GM19468 (cell line): Measurements from ENCODE around the gene RPSA.
"Not testable (repeated sequence)": the region's sequence is repeated elsewhere in the genome, so short reads cannot be mapped to it uniquely, and the experiment has no call there.

Experiments
- ATAC-seq: cut with Tn5 transposase; IDR thresholded peaks from one replicate; pipeline ENCODE4 v1.9.1; 2021; ENCODE audit warnings: mild to moderate bottlenecking, moderate library complexity, moderate number of reproducible peaks; ENCODE audit not compliant: unreplicated experiment; ENCODE audit errors: extremely low read depth

Gene RPSA

DNA sequence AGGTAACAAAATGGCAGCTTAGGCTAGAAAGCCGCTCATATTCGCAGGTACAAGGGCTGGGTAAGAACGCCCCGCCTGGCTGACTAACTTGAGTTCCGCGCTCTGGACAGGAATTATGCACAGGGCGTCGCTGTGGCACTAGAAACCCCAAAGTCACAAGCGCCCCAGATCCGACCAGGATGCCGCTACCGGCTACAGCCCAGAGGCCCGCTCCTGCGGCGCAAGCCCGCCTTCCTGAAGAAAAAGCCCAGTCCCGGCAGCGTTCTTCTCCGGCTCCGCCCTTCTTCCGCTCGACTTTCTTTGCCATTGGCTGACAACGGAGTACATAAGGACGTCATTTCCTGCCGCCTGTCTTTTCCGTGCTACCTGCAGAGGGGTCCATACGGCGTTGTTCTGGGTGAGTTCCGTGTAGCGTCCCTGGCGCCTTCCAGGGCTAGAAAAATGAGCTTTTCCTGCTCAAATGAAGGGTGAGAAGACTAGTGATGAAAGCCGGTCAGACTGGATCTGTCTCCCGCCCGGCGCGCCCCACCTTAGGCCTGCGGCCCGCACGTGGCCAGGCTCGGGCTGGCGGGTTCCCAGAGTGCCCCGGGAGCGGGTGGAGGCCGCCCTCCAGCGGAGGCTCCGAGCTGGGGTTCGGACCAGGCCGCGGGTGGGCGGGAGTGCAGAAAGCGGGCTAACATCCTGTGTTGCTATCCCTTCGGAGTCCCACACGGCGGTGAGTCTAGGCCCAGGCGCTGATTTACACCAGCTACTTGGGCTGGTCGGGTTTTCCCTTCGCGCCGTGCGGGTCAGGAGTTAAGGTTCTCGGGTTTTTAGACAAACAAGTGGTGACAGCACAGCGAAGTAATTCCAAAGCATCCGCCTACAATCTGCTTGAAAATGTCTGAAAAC is at the start of gene RPSA:
Gene RPSA, plus strand, starts transcription at position 353 of the 891 bp plus-strand sequence. CDS start 934 bp downstream, outside the sequence.
- ATAC-seq: peak; percentile 94

- ATAC-seq: no peak
Measured at GRCh38 chr3:39358333-39358732, 48.2 kb upstream of the RPSA start.

GRCh38 chr3:39361252-39361927 is 45.1 kb upstream of the RPSA start:
- no peak for ATAC-seq

- ATAC-seq: no peak
Measured at GRCh38 chr3:39362192-39362591, 44.3 kb upstream of the RPSA start.

DNA sequence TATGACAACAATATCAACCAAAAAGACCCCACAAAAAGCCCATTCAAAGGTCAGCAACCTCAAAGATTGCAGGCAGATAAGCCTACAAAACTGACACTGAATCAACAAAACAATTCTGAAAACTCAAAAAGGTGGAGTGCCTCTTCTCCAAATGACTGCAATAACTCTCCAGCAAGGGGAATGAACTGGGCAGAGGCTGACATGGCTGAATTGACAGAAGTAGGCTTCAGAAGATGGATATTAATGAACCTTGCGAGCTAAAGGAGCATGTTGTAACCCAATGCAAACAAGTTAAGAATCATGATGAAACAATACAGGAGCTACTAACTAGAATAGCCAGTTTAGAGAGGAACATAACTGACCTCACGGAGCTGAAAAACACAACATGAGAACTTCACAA is 43.7 kb upstream of the RPSA start:
- ATAC-seq: no peak

GRCh38 chr3:39370450-39370849 is 36.1 kb upstream of the RPSA start:
- not testable (repeated sequence) for ATAC-seq

GRCh38 chr3:39372833-39373232 is 33.7 kb upstream of the RPSA start:
- no peak for ATAC-seq

- no peak for ATAC-seq
Measured at GRCh38 chr3:39376959-39377634, 29.4 kb upstream of the RPSA start.

GRCh38 chr3:39378088-39378487 is 28.4 kb upstream of the RPSA start:
- ATAC-seq: no peak

DNA sequence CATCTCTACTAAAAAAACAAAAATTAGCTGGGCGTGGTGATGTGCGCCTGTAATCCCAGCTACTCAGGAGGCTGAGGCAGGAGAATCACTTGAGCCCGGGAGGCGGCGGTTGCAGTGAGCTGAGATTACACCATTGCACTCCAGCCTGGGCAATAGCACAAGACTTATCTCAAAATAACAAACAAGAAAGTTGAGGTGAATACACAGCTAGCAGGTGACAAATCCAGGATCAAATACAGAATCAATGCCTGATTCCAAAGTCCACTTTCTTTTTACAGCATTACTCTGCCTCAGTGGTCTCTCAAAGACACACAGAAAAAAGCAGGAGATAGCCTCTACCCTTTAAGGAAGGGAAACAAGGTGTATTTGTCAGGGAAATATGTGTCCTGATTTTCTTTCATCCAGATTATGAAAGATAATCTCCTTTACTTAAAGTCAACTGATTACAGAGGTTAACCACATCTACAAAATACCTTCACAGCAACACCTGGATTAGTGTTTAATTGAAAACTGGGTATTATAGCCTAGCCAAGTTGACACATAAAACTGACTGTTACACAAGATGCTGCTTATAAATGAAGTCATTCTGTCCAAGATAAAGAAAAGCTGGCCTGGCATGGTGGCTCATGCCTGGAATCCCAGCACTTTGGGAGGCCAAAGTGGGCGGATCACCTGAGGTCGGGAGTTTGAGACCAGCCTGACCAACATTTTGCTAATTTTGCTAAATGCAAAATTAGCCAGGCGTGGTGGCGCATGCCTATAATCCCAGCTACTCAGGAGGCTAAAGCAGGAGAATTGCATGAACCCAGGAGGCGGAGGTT is 27.4 kb upstream of the RPSA start:
- no peak for ATAC-seq

DNA sequence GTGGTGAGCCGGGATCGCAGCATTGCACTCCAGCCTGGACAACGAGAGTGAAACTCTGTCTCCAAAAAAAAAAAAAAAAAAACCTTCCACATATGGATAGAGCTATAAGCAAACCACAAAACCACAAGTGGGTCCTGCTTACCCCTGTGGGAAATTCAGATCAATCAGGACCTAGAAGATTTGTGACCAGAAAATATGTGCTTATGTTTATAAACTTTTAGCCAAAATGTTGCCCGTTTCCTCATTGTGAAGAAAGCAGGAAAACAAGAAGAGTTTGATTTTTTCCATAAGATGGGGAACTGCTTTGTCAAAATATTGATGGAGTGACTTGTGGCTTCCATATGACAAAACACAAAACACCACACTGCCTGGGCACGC is 26.8 kb upstream of the RPSA start:
- ATAC-seq: no peak

DNA sequence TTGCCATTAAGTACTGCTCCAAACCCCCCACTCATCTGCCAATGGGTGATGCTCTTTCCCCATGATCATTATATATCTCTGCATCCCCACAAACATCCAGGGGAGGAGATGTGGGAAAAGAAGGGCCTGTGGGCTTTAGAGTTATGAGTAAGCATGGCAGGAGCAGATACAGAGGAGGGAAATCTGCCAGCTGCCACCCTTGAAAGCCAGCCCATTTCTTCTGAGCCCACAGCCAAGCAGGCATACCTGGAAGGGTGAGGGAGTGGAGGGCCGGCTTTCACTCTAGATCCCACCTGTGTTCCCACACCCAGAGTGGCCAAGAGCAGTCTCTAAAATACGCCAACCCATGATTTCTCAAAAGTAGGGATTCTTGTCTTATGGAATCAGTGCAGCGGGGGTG is 25.1 kb upstream of the RPSA start:
- ATAC-seq: no peak

DNA sequence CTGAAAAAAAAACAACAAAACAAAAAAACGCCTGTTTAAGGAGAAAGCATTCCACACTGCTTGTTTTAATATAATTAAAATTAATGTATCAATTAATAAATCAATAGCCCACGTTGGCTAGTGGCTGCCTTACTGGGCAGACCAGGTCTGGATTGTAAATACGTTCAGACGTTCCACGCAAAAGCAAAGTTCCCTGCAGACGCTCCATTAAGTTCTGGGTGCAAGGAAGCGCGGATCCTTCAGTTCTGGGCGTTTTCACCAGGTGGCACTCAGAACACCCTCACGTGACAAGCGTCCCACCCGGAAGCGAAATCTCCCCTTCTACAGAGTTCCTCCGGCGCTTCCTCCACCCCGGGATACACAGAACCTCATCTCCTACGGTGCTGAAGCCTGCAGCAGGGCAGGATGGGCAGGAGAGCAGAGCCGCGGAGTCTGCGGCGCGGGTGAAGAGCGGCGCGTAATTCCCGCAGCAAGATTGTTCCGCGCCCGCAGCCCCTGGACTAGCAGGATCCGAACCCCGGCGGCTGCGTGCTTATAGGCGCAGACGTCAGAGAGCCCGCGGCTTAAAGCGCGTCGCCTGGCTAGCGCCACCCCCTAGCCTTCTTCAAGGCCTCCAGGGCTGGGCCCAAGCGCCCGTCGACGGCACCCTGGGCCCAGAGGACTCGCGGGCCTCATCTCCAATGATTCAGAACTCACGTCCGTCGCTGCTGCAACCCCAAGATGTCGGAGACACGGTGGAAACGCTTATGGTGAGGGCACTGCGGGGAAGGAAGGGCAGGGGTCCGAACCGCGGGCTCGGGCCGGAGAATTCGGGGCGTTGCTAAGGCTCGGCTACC is 23.3 kb upstream of the RPSA start, which contains the start of gene SLC25A38:
Gene SLC25A38, plus strand, starts transcription at position 326 of the 836 bp plus-strand sequence. Its CDS starts 355 bp downstream, at position 681.
- ATAC-seq: peak; percentile 46

DNA sequence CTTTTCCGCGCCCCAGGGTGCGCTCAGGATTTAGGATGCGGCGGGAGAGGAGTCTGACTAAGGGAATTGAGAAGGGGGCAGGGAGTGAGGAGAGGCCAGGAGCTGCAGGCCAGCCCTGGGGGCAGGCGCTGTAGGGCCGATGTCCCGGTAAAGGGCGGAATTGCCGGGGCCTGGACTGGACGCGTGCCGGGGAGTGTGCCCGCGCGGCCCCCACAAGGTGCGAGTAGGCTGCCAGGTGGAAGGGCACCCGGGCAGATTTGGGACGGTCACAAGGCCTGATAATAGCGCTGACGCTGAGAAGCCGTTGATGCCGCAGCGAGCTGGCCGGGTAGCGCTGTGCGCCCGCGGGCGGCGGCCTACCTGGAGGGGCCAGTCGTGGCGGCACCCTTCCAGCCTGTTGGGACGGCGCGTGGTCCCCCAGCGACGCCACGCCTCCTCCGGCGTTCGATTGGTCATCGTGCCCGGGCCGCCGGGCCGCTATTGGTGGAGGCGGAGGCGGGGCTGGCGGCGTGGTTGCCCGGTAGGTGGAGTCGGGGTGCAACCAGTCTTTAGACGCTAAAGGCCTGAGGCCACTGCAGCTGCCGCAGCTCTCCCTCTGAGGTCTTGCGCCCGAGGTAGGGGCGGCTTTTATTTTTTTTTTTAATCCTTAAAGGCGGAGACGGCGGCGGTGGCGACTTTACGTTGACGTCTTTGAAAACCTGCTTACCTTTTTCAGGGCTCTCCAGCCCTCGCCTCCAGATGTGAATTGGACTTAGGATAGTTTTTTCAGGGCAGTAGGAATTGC is 22.4 kb upstream of the RPSA start:
- ATAC-seq: peak; percentile 74

GRCh38 chr3:39384665-39385000 is 21.9 kb upstream of the RPSA start:
- no peak for ATAC-seq

- no peak for ATAC-seq
Measured at GRCh38 chr3:39385456-39386090, 20.9 kb upstream of the RPSA start.

- no peak for ATAC-seq
Measured at GRCh38 chr3:39386318-39386717, 20.2 kb upstream of the RPSA start.

DNA sequence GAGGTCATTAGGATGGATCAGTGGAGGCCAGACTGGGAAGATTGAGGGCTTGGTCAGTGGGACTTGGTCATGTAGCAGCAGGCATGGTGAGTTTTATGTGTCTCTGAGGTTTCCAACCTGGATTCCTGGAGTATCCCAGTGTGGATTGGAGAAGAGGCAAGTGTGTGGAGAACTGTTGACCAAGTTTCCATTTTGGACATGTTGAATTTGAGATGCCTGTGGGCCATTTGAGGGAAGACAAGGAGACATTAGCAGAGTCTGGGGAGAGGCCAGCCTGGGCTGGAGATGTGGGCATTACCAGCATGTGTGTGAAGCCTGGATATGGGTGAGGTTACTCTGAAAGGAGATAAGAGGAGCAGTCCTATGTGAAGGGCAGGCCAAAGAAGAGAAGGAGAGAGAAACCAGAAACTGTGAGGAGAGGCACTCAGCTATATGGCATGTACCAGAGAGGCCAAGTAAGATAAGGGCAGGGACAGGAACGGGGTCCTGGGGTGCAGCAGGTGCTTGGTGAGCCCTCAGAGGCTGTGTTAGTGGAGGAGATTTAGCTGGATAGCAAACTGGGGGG is 19.0 kb upstream of the RPSA start:
- no peak for ATAC-seq
